Measurements from ENCODE around the gene NISCH. TPM values are rescaled to one million over a fixed set of nuclear protein-coding genes. Genes with fewer than 3 reads are reported as not detected.

Gene NISCH
- total RNA-seq, 1 experiment from 2014 or later, result 48.6 TPM

- Histone ChIP-seq H3K4me3 (ENCODE audit: low read depth, low read length, poor library complexity, severe bottlenecking) (peak overlapping the region; percentile 78), H3K4me1 (ENCODE audit: insufficient read depth, low read length, poor library complexity, severe bottlenecking) (no peaks in the 10 kb centered on the region), H3K27me3 (replicated peaks; ENCODE audit: insufficient read depth, low read depth, low read length, poor library complexity) (no peaks in the 10 kb centered on the region), H3K9me3 (ENCODE audit: low read depth, low read length, poor library complexity, severe bottlenecking) (no peaks in the 10 kb centered on the region), H3K36me3 (ENCODE audit: insufficient read depth, low read length, poor library complexity, severe bottlenecking) (peaks cover 3% of the 10 kb centered on the region), H3K27ac (ENCODE audit: low read depth, low read length, poor library complexity, severe bottlenecking) (peak overlapping the region; percentile 79)
- TSS peak; percentile 57 for BruUV-seq (replicated peaks)
- ChIA-PET POLR2A (ENCODE audit: low non-redundant PET) (no interaction called here), CTCF (no interaction called here)
- DNase-seq (ENCODE audit: low spot score), result no peak
- intact Hi-C loops (cut with micrococcal nuclease; ENCODE audit: unreplicated experiment), result no loop called here
- TF ChIP-seq, protein P1, sequence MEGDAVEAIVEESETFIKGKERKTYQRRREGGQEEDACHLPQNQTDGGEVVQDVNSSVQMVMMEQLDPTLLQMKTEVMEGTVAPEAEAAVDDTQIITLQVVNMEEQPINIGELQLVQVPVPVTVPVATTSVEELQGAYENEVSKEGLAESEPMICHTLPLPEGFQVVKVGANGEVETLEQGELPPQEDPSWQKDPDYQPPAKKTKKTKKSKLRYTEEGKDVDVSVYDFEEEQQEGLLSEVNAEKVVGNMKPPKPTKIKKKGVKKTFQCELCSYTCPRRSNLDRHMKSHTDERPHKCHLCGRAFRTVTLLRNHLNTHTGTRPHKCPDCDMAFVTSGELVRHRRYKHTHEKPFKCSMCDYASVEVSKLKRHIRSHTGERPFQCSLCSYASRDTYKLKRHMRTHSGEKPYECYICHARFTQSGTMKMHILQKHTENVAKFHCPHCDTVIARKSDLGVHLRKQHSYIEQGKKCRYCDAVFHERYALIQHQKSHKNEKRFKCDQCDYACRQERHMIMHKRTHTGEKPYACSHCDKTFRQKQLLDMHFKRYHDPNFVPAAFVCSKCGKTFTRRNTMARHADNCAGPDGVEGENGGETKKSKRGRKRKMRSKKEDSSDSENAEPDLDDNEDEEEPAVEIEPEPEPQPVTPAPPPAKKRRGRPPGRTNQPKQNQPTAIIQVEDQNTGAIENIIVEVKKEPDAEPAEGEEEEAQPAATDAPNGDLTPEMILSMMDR (conservative IDR thresholded peaks at IDR 0.05; ENCODE audit: low read depth, low read length), result no peak
Observed at GRCh38 chr3:52537165-52537620, 81.8 kb downstream of the NISCH start.

- CTCF ChIA-PET, result no interaction called here
- BruUV-seq (replicated peaks), result no TSS peak
- H3K4me1 ChIP-seq (ENCODE audit: insufficient read depth, low read length, poor library complexity, severe bottlenecking), result no peaks in the 10 kb centered on the region
- H3K27me3 ChIP-seq (replicated peaks; ENCODE audit: insufficient read depth, low read depth, low read length, poor library complexity), result no peaks in the 10 kb centered on the region
- POLR2A ChIA-PET (ENCODE audit: low non-redundant PET), result no interaction called here
- no peak for DNase-seq (ENCODE audit: low spot score)
- intact Hi-C loops (cut with micrococcal nuclease; ENCODE audit: unreplicated experiment), result no loop called here
- no peak overlapping the region for H3K27ac ChIP-seq (ENCODE audit: low read depth, low read length, poor library complexity, severe bottlenecking)
- H3K9me3 ChIP-seq (ENCODE audit: low read depth, low read length, poor library complexity, severe bottlenecking), result no peaks in the 10 kb centered on the region
- peak overlapping the region; percentile 78 for H3K4me3 ChIP-seq (ENCODE audit: low read depth, low read length, poor library complexity, severe bottlenecking)
- TF ChIP-seq EZH2 (IDR thresholded peaks at IDR 0.05; ENCODE audit: borderline replicate concordance, low read depth, low read length, poor library complexity, severe bottlenecking), result no peak
- TF ChIP-seq, protein P1 (conservative IDR thresholded peaks at IDR 0.05; ENCODE audit: low read depth, low read length), result no peak
- H3K36me3 ChIP-seq (ENCODE audit: insufficient read depth, low read length, poor library complexity, severe bottlenecking), result peaks cover 3% of the 10 kb centered on the region
Observed at GRCh38 chr3:52537726-52538421, 82.5 kb downstream of the NISCH start.

GRCh38 chr3:52539010-52539653 is 83.7 kb downstream of the NISCH start:
- no peak overlapping the region for H3K27ac ChIP-seq (ENCODE audit: low read depth, low read length, poor library complexity, severe bottlenecking)
- no peaks in the 10 kb centered on the region for H3K27me3 ChIP-seq (replicated peaks; ENCODE audit: insufficient read depth, low read depth, low read length, poor library complexity)
- intact Hi-C loops (cut with micrococcal nuclease; ENCODE audit: unreplicated experiment), result no loop called here
- H3K36me3 ChIP-seq (ENCODE audit: insufficient read depth, low read length, poor library complexity, severe bottlenecking), result peaks cover 3% of the 10 kb centered on the region
- no peak for DNase-seq (ENCODE audit: low spot score)
- H3K4me1 ChIP-seq (ENCODE audit: insufficient read depth, low read length, poor library complexity, severe bottlenecking), result no peaks in the 10 kb centered on the region
- H3K9me3 ChIP-seq (ENCODE audit: low read depth, low read length, poor library complexity, severe bottlenecking), result no peaks in the 10 kb centered on the region
- POLR2A ChIA-PET (ENCODE audit: low non-redundant PET), result no interaction called here
- TF ChIP-seq, protein P1 (conservative IDR thresholded peaks at IDR 0.05; ENCODE audit: low read depth, low read length), result no peak
- no peak for TF ChIP-seq EZH2 (IDR thresholded peaks at IDR 0.05; ENCODE audit: borderline replicate concordance, low read depth, low read length, poor library complexity, severe bottlenecking)
- no peak overlapping the region for H3K4me3 ChIP-seq (ENCODE audit: low read depth, low read length, poor library complexity, severe bottlenecking)
- no TSS peak for BruUV-seq (replicated peaks)
- CTCF ChIA-PET, result no interaction called here
